HG03103 (cell line): ENCODE measurements around the gene PCDHA7.
"Not testable (repeated sequence)": the region's sequence is repeated elsewhere in the genome, so short reads cannot be mapped to it uniquely, and the experiment has no call there.

ENCODE experiments used
- ATAC-seq: cut with Tn5 transposase; IDR thresholded peaks from one replicate; pipeline ENCODE4 v1.9.1; 2021; ENCODE audit warnings: low read depth; ENCODE audit not compliant: unreplicated experiment

PCDHA7 gene, protein sequence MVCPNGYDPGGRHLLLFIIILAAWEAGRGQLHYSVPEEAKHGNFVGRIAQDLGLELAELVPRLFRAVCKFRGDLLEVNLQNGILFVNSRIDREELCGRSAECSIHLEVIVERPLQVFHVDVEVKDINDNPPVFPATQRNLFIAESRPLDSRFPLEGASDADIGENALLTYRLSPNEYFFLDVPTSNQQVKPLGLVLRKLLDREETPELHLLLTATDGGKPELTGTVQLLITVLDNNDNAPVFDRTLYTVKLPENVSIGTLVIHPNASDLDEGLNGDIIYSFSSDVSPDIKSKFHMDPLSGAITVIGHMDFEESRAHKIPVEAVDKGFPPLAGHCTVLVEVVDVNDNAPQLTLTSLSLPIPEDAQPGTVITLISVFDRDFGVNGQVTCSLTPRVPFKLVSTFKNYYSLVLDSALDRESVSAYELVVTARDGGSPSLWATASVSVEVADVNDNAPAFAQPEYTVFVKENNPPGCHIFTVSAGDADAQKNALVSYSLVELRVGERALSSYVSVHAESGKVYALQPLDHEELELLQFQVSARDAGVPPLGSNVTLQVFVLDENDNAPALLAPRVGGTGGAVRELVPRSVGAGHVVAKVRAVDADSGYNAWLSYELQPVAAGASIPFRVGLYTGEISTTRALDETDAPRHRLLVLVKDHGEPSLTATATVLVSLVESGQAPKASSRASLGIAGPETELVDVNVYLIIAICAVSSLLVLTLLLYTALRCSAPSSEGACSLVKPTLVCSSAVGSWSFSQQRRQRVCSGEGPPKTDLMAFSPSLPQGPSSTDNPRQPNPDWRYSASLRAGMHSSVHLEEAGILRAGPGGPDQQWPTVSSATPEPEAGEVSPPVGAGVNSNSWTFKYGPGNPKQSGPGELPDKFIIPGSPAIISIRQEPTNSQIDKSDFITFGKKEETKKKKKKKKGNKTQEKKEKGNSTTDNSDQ

GRCh38 chr5:140833993-140834392 lies at the start of gene PCDHA7:
Gene PCDHA7 (plus strand): TSS chr5:140834269. CDS start chr5:140834384, 115 bp downstream.
- no peak for ATAC-seq

DNA sequence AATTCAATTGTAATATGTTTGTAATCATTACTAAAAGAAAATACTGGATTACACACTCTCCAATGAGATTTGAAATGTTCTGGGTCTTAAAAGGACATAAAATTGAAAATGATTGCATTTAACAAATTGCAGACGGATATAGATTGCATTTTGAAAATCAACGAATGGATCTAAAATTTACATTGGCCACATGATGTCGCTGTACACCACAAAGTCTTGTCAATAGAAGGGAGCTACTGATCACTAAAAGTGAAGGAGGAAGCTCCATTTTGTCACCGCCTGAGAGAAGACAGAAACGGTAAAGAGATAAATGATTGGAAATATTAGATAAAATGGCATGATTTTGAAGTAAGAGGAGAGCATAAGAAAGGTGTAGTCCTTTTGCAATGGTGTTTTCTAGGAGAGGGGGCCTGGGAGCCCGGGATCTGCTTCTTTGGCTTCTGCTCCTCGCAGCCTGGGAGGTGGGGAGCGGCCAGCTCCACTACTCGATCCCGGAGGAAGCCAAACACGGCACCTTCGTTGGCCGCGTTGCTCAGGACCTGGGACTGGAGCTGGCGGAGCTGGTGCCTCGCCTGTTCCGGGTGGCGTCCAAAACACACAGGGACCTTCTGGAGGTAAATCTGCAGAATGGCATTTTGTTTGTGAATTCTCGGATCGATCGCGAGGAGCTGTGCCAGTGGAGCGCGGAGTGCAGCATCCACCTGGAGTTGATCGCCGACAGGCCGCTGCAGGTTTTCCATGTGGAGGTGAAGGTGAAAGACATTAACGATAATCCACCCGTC lies 48.0 kb upstream of the PCDHA7 start, which contains the start of gene PCDHA1:
TSS of gene PCDHA1 (plus strand) at position 236 of the 782 bp plus-strand sequence.
- no peak for ATAC-seq

- not testable (repeated sequence) for ATAC-seq
Measured at GRCh38 chr5:140787422-140787821, 46.6 kb upstream of the PCDHA7 start.

DNA sequence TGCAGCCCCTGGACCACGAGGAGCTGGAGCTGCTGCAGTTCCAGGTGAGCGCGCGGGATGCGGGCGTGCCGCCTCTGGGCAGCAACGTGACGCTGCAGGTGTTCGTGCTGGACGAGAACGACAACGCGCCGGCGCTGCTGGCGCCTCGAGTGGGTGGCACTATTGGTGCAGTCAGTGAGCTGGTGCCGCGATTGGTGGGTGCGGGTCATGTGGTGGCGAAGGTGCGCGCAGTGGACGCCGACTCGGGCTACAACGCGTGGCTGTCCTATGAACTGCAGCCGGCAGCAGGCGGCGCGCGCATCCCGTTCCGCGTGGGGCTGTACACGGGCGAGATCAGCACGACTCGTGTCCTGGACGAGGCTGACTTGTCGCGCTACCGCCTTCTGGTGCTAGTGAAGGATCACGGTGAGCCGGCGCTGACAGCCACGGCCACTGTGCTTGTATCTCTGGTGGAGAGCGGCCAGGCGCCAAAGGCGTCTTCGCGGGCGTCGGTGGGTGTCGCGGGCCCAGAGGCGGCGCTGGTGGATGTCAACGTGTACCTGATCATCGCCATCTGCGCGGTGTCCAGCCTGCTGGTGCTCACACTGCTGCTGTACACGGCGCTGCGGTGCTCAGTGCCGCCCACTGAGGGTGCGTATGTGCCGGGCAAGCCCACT lies 46.1 kb upstream of the PCDHA7 start:
- not testable (repeated sequence) for ATAC-seq

GRCh38 chr5:140791089-140791488 lies 43.0 kb upstream of the PCDHA7 start:
- ATAC-seq: no peak

- ATAC-seq: no peak
Measured at GRCh38 chr5:140794595-140795258, 39.3 kb upstream of the PCDHA7 start, which contains the start of gene PCDHA2. Gene PCDHA2 (plus strand): TSS chr5:140794852.

- ATAC-seq: no peak
Measured at GRCh38 chr5:140795259-140795641, 38.8 kb upstream of the PCDHA7 start.

DNA sequence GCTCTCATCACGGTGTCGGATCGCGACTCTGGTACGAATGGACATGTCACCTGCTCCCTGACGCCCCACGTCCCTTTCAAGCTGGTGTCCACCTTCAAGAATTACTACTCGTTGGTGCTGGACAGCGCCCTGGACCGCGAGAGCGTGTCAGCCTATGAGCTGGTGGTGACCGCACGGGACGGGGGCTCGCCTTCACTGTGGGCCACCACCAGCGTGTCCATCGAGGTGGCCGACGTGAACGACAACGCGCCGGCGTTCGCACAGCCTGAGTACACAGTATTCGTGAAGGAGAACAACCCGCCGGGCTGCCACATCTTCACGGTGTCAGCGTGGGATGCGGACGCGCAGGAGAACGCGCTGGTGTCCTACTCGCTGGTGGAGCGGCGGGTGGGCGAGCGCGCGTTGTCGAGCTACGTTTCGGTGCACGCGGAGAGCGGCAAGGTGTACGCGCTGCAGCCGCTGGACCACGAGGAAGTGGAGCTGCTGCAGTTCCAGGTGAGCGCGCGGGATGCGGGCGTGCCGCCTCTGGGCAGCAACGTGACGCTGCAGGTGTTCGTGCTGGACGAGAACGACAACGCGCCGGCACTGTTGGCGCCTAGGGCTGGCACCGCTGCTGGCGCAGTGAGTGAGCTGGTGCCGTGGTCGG lies 37.9 kb upstream of the PCDHA7 start:
- ATAC-seq: not testable (repeated sequence)

DNA sequence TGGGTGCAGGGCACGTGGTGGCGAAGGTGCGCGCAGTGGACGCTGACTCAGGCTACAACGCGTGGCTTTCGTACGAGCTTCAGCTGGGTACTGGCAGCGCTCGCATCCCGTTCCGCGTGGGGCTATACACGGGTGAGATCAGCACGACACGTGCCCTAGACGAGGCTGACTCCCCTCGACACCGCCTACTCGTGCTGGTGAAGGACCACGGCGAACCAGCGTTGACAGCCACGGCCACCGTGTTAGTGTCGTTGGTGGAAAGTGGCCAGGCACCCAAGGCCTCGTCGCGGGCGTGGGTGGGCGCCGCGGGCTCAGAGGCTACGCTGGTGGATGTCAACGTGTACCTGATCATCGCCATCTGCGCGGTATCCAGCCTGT lies 37.4 kb upstream of the PCDHA7 start:
- no peak for ATAC-seq

- ATAC-seq: no peak
Measured at GRCh38 chr5:140800816-140801493, 33.1 kb upstream of the PCDHA7 start, which contains the start of gene PCDHA3. Gene PCDHA3 (plus strand): TSS chr5:140801057.

DNA sequence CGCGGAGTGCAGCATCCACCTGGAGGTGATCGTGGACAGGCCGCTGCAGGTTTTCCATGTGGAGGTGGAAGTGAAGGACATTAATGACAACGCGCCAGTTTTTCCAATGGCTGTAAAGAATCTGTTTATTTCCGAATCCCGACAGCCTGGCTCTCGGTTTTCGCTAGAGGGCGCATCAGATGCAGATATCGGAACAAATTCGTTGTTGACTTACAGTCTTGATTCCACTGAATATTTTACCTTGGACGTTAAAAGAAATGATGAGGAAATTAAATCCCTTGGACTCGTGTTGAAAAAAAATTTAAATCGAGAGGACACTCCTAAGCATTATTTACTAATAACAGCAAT lies 32.6 kb upstream of the PCDHA7 start:
- ATAC-seq: no peak

GRCh38 chr5:140802381-140802780 lies 31.7 kb upstream of the PCDHA7 start:
- ATAC-seq: not testable (repeated sequence)

DNA sequence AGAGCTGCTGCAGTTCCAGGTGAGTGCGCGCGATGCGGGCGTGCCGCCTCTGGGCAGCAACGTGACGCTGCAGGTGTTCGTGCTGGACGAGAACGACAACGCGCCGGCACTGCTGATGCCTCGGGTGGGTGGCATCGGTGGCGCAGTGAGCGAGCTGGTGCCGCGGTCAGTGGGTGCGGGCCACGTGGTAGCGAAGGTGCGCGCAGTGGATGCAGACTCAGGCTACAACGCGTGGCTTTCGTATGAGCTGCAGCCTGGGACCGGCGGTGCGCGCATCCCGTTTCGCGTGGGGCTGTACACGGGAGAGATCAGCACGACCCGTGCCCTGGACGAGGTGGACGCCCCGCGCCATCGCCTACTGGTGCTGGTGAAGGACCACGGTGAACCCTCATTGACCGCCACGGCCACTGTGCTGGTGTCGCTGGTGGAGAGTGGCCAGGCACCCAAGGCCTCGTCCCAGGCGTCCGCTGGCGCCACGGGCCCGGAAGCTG lies 31.2 kb upstream of the PCDHA7 start:
- no peak for ATAC-seq

DNA sequence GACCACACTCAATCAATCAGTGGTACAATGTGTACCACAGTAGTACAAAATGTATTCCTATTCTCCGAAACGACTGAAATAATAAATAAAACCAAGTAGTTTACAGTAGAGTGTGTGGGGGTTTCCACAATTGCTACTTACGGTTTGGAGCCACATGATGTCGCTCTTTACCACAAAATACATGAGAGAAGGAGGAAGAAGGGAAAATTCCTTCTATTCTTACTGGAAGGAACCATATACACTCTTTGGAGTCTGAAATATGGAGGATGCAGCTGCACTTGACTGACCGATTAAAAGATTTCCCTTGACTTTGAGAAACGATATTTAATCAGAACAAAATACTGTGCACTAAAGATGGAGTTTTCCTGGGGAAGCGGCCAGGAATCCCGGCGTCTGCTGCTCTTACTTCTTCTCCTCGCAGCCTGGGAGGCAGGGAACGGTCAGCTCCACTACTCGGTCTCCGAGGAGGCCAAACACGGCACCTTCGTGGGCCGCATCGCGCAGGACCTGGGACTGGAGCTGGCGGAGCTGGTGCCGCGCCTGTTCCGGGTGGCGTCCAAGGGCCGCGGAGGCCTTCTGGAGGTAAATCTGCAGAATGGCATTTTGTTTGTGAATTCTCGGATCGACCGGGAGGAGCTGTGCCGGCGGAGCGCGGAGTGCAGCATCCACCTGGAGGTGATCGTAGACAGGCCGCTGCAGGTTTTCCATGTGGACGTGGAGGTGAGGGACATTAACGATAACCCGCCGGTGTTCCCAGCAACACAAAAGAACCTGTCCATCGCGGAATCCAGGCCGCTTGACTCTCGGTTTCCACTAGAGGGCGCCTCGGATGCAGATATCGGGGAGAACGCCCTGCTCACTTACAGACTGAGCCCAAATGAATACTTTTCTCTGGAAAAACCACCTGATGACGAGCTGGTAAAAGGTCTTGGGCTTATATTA lies 27.0 kb upstream of the PCDHA7 start, which contains the start of gene PCDHA4:
TSS of gene PCDHA4 (plus strand) at position 235 of the 942 bp plus-strand sequence.
- ATAC-seq: no peak

DNA sequence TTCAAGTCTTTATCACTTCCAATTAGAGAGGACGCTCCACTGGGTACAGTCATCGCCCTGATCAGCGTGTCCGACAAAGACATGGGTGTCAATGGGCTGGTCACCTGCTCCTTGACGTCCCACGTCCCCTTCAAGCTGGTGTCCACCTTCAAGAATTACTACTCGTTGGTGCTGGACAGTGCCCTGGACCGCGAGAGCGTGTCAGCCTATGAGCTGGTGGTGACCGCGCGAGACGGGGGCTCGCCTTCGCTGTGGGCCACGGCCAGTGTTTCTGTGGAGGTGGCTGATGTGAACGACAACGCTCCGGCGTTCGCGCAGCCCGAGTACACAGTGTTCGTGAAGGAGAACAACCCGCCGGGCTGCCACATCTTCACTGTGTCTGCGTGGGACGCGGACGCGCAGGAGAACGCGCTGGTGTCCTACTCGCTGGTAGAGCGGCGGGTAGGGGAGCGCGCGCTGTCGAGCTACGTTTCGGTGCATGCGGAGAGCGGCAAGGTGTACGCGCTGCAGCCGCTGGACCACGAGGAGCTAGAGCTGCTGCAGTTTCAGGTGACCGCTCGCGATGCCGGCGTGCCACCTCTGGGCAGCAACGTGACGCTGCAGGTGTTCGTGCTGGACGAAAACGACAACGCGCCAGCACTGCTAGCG lies 25.7 kb upstream of the PCDHA7 start:
- not testable (repeated sequence) for ATAC-seq

- ATAC-seq: no peak
Measured at GRCh38 chr5:140808889-140809291, 25.2 kb upstream of the PCDHA7 start.
